Esophagus muscularis mucosa (tissue), 4 donors: ENCODE results near the gene MORN5. TPM values are rescaled to one million over a fixed set of nuclear protein-coding genes. Genes with fewer than 3 reads are reported as not detected.
"Not testable (repeated sequence)": the region's sequence is repeated elsewhere in the genome, so short reads cannot be mapped to it uniquely, and the experiment has no call there.

Experiments used
- DNase-seq: peaks from one replicate; pipeline ENCODE4 v3.0.0-alpha.2; 2017; ENCODE audit errors: extremely low spot score
- H3K27ac ChIP-seq, 4 donors: fragments of 200-600 bp; sonication (generic); replicated peaks in 1 of 4; 1 replicate in 3 of 4; 2 replicates in 1 of 4; pipeline ENCODE4 v1.5.1; 2016 to 2019; ENCODE audit warnings: mild to moderate bottlenecking in 1 of 4
- H3K27me3 ChIP-seq, 4 donors: fragments of 200-600 bp; sonication (generic); one replicate each; pipeline versions ENCODE4 v1.5.1 to v1.6.0; 2016 to 2019
- H3K36me3 ChIP-seq, 4 donors: fragments of 200-600 bp; sonication (generic); one replicate each; pipeline ENCODE4 v1.5.1; 2016 to 2019
- H3K4me1 ChIP-seq, 4 donors: fragments of 200-600 bp; sonication (generic); one replicate each; pipeline ENCODE4 v1.5.1; 2016 to 2019
- H3K4me3 ChIP-seq, 4 donors: fragments of 200-600 bp; sonication (generic); 1 replicate in 2 of 4; 2 replicates in 2 of 4; pipeline ENCODE4 v1.5.1; 2016 to 2019; ENCODE audit warnings: mild to moderate bottlenecking in 4 of 4, moderate library complexity in 1 of 4
- H3K9me3 ChIP-seq, 4 donors: fragments of 200-600 bp; sonication (generic); 1 replicate in 3 of 4; 2 replicates in 1 of 4; pipeline ENCODE4 v1.5.1; 2016 to 2019
- CTCF ChIP-seq, 3 experiments: fragments of 200-600 bp in 2 of 3; fragments of 450-650 bp in 1 of 3; sonication (generic) in 2 of 3; IDR thresholded peaks; one replicate each; pipeline ENCODE4 v1.5.1; 2017 to 2019; ENCODE audit warnings: antibody characterized with exemption in 3 of 3, mild to moderate bottlenecking in 2 of 3, moderate library complexity in 1 of 3
- EP300 ChIP-seq: sonication (generic); formaldehyde crosslinking; IDR thresholded peaks from one replicate; pipeline ENCODE4 v1.6.1; 2017; ENCODE audit warnings: antibody characterized with exemption
- POLR2A ChIP-seq: fragments of 450-650 bp; IDR thresholded peaks from one replicate; pipeline ENCODE4 v1.6.1; 2017; ENCODE audit warnings: antibody characterized with exemption, moderate library complexity, mild to moderate bottlenecking, low read depth
- POLR2AphosphoS5 ChIP-seq, 2 donors: sonication (generic); formaldehyde crosslinking; IDR thresholded peaks; one replicate each; pipeline ENCODE4 v1.6.1; 2017; ENCODE audit warnings: antibody characterized with exemption in 2 of 2
- WGBS: methylation state at CpG from one replicate; pipeline ENCODE4 v1.1.5; 2018; 5-methylcytosine and 5-hydroxymethylcytosine counted together
- intact Hi-C: fragments of 100-400 bp; cut with DNase I; formaldehyde crosslinking; loops from one replicate; pipeline ENCODE4 v1.15.1; 2023
- total RNA-seq, 4 donors: library from RNA; depleted of rRNA; stranded (reverse); fragments of >200 nt; gene quantifications; one replicate each; pipeline versions ENCODE4 v1.1.0 to v1.2.1, GENCODE V29; 2016

Gene MORN5
- total RNA-seq, 4 donors from 2014 or later = 3.9 to 5.8 TPM; not detected in 2

GRCh38 chr9:122113574-122113973 lies 46.1 kb upstream of the MORN5 start:
- WGBS = 60% methylated on average over 5 of the region's 5 CpGs
- H3K27me3 ChIP-seq = no peaks in the 10 kb centered on the region
- no peaks in the 10 kb centered on the region for H3K9me3 ChIP-seq
- H3K27ac ChIP-seq = no peak overlapping the region
- TF ChIP-seq POLR2A (no peak), POLR2AphosphoS5 (IDR thresholded peaks at IDR 0.05) (no peak), CTCF (IDR thresholded peaks at IDR 0.05) (no peak), EP300 (no peak)
- H3K4me1 ChIP-seq = peaks cover 0 to 2% (median under 1%) of the 10 kb centered on the region in 4 donors
- H3K4me3 ChIP-seq = no peak overlapping the region
- no peak for DNase-seq
- intact Hi-C loops = no loop called here
- no peaks in the 10 kb centered on the region for H3K36me3 ChIP-seq

GRCh38 chr9:122115176-122116035 lies 44.3 kb upstream of the MORN5 start:
- Histone ChIP-seq H3K36me3 (no peaks in the 10 kb centered on the region), H3K27ac (no peak overlapping the region), H3K27me3 (no peaks in the 10 kb centered on the region), H3K4me1 (no peaks in the 10 kb centered on the region), H3K9me3 (no peaks in the 10 kb centered on the region), H3K4me3 (no peak overlapping the region)
- DNase-seq = no peak
- intact Hi-C loops = no loop called here
- WGBS = 70% methylated on average over 9 of the region's 12 CpGs
- TF ChIP-seq CTCF (IDR thresholded peaks at IDR 0.05) (no peak), POLR2A (no peak), POLR2AphosphoS5 (IDR thresholded peaks at IDR 0.05) (no peak), EP300 (no peak)

- no peak for DNase-seq
- TF ChIP-seq EP300 (no peak), POLR2A (no peak), CTCF (IDR thresholded peaks at IDR 0.05) (no peak), POLR2AphosphoS5 (IDR thresholded peaks at IDR 0.05) (no peak)
- WGBS = 78% methylated on average over 4 of the region's 4 CpGs
- Histone ChIP-seq H3K4me3 (no peak overlapping the region), H3K4me1 (no peaks in the 10 kb centered on the region), H3K36me3 (no peaks in the 10 kb centered on the region), H3K27me3 (no peaks in the 10 kb centered on the region), H3K27ac (no peak overlapping the region), H3K9me3 (no peaks in the 10 kb centered on the region)
- intact Hi-C loops = no loop called here
Observed at GRCh38 chr9:122116040-122116439, 43.7 kb upstream of the MORN5 start.

GRCh38 chr9:122116448-122117173 lies 43.1 kb upstream of the MORN5 start:
- no peak for DNase-seq
- Histone ChIP-seq H3K4me3 (no peak overlapping the region), H3K27ac (no peak overlapping the region), H3K9me3 (no peaks in the 10 kb centered on the region), H3K27me3 (no peaks in the 10 kb centered on the region), H3K4me1 (no peaks in the 10 kb centered on the region), H3K36me3 (no peaks in the 10 kb centered on the region)
- TF ChIP-seq POLR2A = no peak
- TF ChIP-seq EP300 = no peak
- no peak for TF ChIP-seq POLR2AphosphoS5 (IDR thresholded peaks at IDR 0.05)
- no peak for TF ChIP-seq CTCF (IDR thresholded peaks at IDR 0.05)
- intact Hi-C loops = no loop called here
- 92% methylated on average over 9 of the region's 10 CpGs for whole genome bisulfite sequencing

- 74% methylated on average over 9 of the region's 9 CpGs for WGBS
- DNase-seq, intact Hi-C loops, H3K27me3 ChIP-seq, H3K4me1 ChIP-seq, H3K4me3 ChIP-seq, H3K9me3 ChIP-seq, H3K27ac ChIP-seq, H3K36me3 ChIP-seq: not testable (repeated sequence)
Observed at GRCh38 chr9:122117241-122117640, 42.5 kb upstream of the MORN5 start.
